GM06990 (cell line): ENCODE measurements around the gene GPR85.

Experiments
- DNase-seq: peaks from one replicate; pipeline ENCODE4 v3.0.0-alpha.2; 2011; ENCODE audit not compliant: insufficient read length; ENCODE audit errors: extremely low read depth
- H3K27me3 ChIP-seq: replicated peaks from 2 replicates; pipeline ENCODE4 v1.6.0; 2011; ENCODE audit warnings: low read length; ENCODE audit not compliant: control insufficient read depth, insufficient read depth
- H3K36me3 ChIP-seq: 2 replicates; pipeline ENCODE4 v1.5.1; 2011; ENCODE audit warnings: low read length; ENCODE audit not compliant: control insufficient read depth, insufficient read depth
- H3K4me3 ChIP-seq: replicated peaks from 2 replicates; pipeline ENCODE4 v1.5.1; 2011; ENCODE audit warnings: low read depth, mild to moderate bottlenecking, control low read depth, low read length
- TF ChIP-seq, protein P1 (sequence below): IDR thresholded peaks from 2 replicates; pipeline ENCODE4 v1.5.1; 2011; ENCODE audit warnings: low read length, control low read depth, mild to moderate bottlenecking, inconsistent platforms; ENCODE audit not compliant: insufficient read depth, poor library complexity, severe bottlenecking

Gene GPR85

DNA sequence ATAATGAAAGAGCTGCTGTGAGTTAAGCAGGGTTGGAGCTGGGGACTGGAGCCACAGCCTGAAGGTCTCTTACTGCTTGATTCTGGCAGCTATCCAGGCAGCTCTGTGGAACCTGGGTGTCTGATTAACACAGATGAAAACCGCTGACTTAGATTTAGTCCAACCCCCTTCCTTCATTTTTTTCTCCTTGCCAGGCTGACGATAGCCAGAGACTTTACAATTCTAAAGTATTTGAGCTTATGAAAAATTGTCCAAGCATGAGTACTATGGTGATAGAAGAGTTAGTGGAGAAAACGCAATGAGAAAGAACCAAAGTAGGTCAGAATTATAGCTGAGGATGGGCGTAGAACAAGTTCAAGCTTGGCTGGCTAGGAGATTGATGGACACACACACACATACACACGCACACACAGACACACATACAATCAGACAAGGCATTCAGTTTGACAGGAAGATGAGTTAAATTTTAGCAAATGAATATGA lies 13.5 kb upstream of the GPR85 start:
- no peaks in the 10 kb centered on the region for H3K36me3 ChIP-seq
- TF ChIP-seq, protein P1, sequence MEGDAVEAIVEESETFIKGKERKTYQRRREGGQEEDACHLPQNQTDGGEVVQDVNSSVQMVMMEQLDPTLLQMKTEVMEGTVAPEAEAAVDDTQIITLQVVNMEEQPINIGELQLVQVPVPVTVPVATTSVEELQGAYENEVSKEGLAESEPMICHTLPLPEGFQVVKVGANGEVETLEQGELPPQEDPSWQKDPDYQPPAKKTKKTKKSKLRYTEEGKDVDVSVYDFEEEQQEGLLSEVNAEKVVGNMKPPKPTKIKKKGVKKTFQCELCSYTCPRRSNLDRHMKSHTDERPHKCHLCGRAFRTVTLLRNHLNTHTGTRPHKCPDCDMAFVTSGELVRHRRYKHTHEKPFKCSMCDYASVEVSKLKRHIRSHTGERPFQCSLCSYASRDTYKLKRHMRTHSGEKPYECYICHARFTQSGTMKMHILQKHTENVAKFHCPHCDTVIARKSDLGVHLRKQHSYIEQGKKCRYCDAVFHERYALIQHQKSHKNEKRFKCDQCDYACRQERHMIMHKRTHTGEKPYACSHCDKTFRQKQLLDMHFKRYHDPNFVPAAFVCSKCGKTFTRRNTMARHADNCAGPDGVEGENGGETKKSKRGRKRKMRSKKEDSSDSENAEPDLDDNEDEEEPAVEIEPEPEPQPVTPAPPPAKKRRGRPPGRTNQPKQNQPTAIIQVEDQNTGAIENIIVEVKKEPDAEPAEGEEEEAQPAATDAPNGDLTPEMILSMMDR: no peak
- no peak for DNase-seq
- no peaks in the 10 kb centered on the region; the same call in 1 of the 2 replicates for H3K27me3 ChIP-seq
- no peak overlapping the region for H3K4me3 ChIP-seq

DNA sequence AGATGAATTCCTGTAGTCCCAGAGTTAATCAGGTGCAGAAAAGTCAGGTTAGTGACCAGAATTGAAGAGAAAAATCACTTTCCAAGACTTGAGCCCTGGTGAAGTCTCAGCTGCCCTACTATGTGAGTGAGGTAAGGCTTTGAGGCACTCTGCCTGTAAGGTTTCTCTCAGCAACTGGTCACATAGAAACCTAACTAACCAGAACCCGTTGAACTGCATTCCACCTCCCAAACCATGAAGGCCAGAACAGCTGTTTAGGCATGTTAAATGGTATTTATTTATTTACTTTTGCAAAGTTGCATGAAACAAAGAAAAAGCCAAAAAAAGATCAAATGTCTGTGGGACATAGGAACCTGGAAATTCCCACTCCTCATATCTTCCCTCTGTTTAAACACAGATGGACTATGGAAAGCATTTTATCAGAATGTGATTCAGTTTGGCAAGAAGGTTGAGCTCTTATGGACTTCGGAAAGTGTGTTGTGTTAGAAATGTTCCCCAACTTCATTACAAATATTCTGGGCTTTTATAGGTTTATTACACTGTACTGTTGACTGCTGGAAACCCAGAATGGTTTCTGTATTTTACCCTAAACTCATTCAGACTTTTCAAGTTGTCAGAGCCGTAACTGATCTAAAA lies 12.8 kb upstream of the GPR85 start:
- no peak for DNase-seq
- TF ChIP-seq, protein P1: no peak
- Histone ChIP-seq H3K36me3 (no peaks in the 10 kb centered on the region), H3K4me3 (no peak overlapping the region), H3K27me3 (no peaks in the 10 kb centered on the region; the same call in 1 of the 2 replicates)

DNA sequence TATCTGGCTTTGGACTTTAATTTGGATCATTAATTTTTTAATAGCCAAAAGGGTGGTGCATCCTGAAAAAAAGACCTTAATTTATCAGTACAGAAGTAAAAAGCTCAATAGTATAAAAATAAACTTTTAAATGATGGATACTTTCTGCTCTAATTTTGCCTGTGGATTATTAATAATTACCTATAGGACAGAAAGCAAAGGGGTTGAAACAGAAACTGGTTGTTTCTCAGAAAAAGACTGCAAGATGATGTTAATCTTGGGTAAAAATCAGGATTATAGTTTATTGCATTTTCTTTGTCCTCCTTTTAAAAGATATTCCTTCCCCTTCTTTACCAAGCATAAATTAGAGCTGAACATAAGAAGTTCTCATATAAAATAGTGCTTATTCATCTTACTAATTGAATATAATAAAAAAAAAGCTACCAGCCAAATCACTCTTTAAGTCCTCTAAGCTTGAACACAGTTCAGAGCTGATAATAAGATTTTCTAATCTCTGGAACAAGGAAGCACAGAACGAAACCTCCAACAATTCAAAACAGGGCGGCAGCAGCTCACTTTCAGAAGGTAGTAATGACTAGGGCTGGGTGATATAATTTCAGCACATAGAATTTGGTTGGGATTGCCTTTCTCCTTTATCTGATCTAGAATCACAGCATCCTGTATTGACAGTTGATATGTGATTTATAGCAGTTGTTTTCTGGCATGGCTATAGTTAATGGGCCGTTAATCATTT lies 8.1 kb upstream of the GPR85 start:
- H3K27me3 ChIP-seq: no peaks in the 10 kb centered on the region; the same call in 1 of the 2 replicates
- H3K4me3 ChIP-seq: no peak overlapping the region
- TF ChIP-seq, protein P1: no peak
- DNase-seq: no peak
- H3K36me3 ChIP-seq: no peaks in the 10 kb centered on the region

DNA sequence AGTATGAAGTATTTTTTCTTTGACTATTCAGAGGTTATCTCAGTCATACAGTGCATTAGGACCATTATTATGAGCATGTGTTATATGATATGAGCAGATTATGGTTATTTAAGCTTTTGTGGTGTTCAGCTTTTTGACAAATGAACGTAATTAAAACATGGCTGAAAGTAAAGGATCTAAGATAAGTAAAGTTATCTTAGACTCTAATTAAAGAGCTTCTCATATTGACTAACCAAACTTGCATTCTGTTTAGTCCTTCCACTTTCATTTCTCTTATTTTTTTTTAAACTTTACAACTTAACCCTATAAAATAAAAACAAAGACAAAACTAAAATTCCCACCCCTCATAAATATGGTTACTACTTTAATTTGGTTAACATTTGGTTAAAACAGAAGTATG lies 6.9 kb upstream of the GPR85 start:
- TF ChIP-seq, protein P1: no peak
- no peak for DNase-seq
- H3K4me3 ChIP-seq: no peak overlapping the region
- no peaks in the 10 kb centered on the region for H3K27me3 ChIP-seq
- H3K36me3 ChIP-seq: no peaks in the 10 kb centered on the region

DNA sequence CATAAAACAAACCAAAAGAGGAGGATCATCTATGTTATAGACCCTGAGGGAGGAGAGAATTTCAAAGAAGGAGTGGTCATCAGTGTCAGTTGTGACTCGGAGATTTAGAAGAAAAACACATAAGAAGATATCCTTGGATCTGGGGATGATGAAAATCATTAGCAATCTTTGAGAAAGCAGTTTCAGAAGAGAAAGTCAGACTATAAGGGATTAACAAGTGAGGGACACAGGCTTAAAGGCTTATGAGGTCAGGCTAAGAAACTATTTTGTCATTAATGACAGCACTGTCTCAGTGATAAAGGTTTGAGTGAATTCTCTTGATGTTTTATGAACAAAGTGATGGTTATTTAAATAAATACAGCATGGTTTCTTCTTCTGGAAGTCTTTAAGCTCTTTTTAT lies 6.1 kb upstream of the GPR85 start:
- no peak overlapping the region for H3K4me3 ChIP-seq
- no peaks in the 10 kb centered on the region for H3K27me3 ChIP-seq
- no peak for DNase-seq
- TF ChIP-seq, protein P1: no peak
- H3K36me3 ChIP-seq: no peaks in the 10 kb centered on the region
